Right atrium auricular region (tissue), 2 donors: ENCODE data around the gene HNRNPCL2. TPM values are rescaled to one million over a fixed set of nuclear protein-coding genes. Genes with fewer than 3 reads are reported as not detected.
"Not testable (repeated sequence)": the region's sequence is repeated elsewhere in the genome, so short reads cannot be mapped to it uniquely, and the experiment has no call there.

Source experiments
- DNase-seq: peaks from one replicate; pipeline ENCODE4 v3.0.0-alpha.2; 2019; ENCODE audit warnings: low spot score
- H3K27ac ChIP-seq, 2 donors: fragments of 200-600 bp; sonication (generic); 1 replicate in 1 of 2; 2 replicates in 1 of 2; pipeline ENCODE4 v1.5.1; 2016 to 2019
- H3K27me3 ChIP-seq, 2 donors: fragments of 200-600 bp; sonication (generic); one replicate each; pipeline versions ENCODE4 v1.5.1 to v1.6.0; 2017 to 2019
- H3K36me3 ChIP-seq: fragments of 200-600 bp; sonication (generic); one replicate; pipeline ENCODE4 v1.5.1; 2016
- H3K4me1 ChIP-seq, 2 donors: fragments of 200-600 bp; sonication (generic); one replicate each; pipeline versions ENCODE4 v1.5.1 to v1.6.0; 2017 to 2019
- H3K4me3 ChIP-seq, 2 donors: fragments of 200-600 bp; sonication (generic); 1 replicate in 1 of 2; 2 replicates in 1 of 2; pipeline ENCODE4 v1.5.1; 2017 to 2019; ENCODE audit warnings: mild to moderate bottlenecking in 1 of 2, moderate library complexity in 1 of 2
- H3K9me3 ChIP-seq, 2 donors: fragments of 200-600 bp; sonication (generic); one replicate each; pipeline ENCODE4 v1.5.1; 2019
- total RNA-seq, 2 donors: library from RNA; depleted of rRNA; stranded (reverse); fragments of >200 nt; gene quantifications; one replicate each; pipeline ENCODE4 v1.1.0, GENCODE V29; 2016

The HNRNPCL2 gene
- total RNA-seq: not detected

GRCh38 chr1:13116754-13117153 is at the start of gene HNRNPCL2:
HNRNPCL2 (minus strand) TSS chr1:13116854; CDS start chr1:13116400, 454 bp downstream.
- not testable (repeated sequence) for H3K4me1 ChIP-seq, H3K27ac ChIP-seq, H3K4me3 ChIP-seq, H3K9me3 ChIP-seq, H3K27me3 ChIP-seq, DNase-seq, H3K36me3 ChIP-seq

GRCh38 chr1:13165531-13165930 is 48.9 kb upstream of the HNRNPCL2 start, which contains the start of gene HNRNPCL4:
HNRNPCL4 (minus strand) TSS chr1:13165631; CDS start chr1:13165467, 164 bp downstream.
- H3K27me3 ChIP-seq, H3K4me3 ChIP-seq, H3K9me3 ChIP-seq, H3K36me3 ChIP-seq, DNase-seq, H3K4me1 ChIP-seq, H3K27ac ChIP-seq: not testable (repeated sequence)

- DNase-seq, H3K36me3 ChIP-seq, H3K27ac ChIP-seq, H3K4me1 ChIP-seq, H3K4me3 ChIP-seq, H3K9me3 ChIP-seq, H3K27me3 ChIP-seq: not testable (repeated sequence)
Measured at GRCh38 chr1:13155909-13156308, 39.3 kb upstream of the HNRNPCL2 start, which contains the start of gene PRAMEF26. PRAMEF26 (minus strand) TSS chr1:13156009; CDS start chr1:13153095, 2,914 bp downstream.

GRCh38 chr1:13070474-13070873 is 46.2 kb downstream of the HNRNPCL2 start, which contains the start of gene PRAMEF25:
PRAMEF25 (plus strand) TSS chr1:13070774; CDS start chr1:13073694, 2,920 bp downstream.
- not testable (repeated sequence) for H3K4me1 ChIP-seq, H3K27ac ChIP-seq, H3K9me3 ChIP-seq, H3K4me3 ChIP-seq, H3K27me3 ChIP-seq, H3K36me3 ChIP-seq, DNase-seq

Other genes with a start within 250 kb of the HNRNPCL2 start
- gene PRAMEF4, start 230.7 kb downstream of the HNRNPCL2 start, total RNA-seq: not detected
- gene PRAMEF10, start 218.6 kb downstream of the HNRNPCL2 start, total RNA-seq: not detected
- not detected for gene PRAMEF7, start 200.2 kb downstream of the HNRNPCL2 start, total RNA-seq
- not detected for gene PRAMEF6, start 169.3 kb downstream of the HNRNPCL2 start, total RNA-seq
- not detected for gene PRAMEF27, start 60.3 kb downstream of the HNRNPCL2 start, total RNA-seq
- not detected for gene HNRNPCL3, start 56.1 kb downstream of the HNRNPCL2 start, total RNA-seq
- gene PRAMEF25, start 46.1 kb downstream of the HNRNPCL2 start, total RNA-seq: not detected
- gene PRAMEF26, start 39.2 kb upstream of the HNRNPCL2 start, total RNA-seq: not detected
- not detected for gene HNRNPCL4, start 48.8 kb upstream of the HNRNPCL2 start, total RNA-seq
- gene PRAMEF9, start 55.0 kb upstream of the HNRNPCL2 start, total RNA-seq: not detected
- not detected for gene PRAMEF13, start 84.6 kb upstream of the HNRNPCL2 start, total RNA-seq
- not detected for gene PRAMEF18, start 109.3 kb upstream of the HNRNPCL2 start, total RNA-seq
- gene PRAMEF5, start 137.3 kb upstream of the HNRNPCL2 start, total RNA-seq: not detected
- gene PRAMEF8, start 168.3 kb upstream of the HNRNPCL2 start, total RNA-seq: not detected
- not detected for gene PRAMEF33, start 186.7 kb upstream of the HNRNPCL2 start, total RNA-seq
- gene PRAMEF15, start 198.7 kb upstream of the HNRNPCL2 start, total RNA-seq: not detected
- not detected for gene PRAMEF14, start 230.3 kb upstream of the HNRNPCL2 start, total RNA-seq